HepG2 (cell line): ENCODE data around the gene ETS2. TPM values are rescaled to one million over a fixed set of nuclear protein-coding genes. Genes with fewer than 3 reads are reported as not detected.

Experiments
- AGO2 ChIP-seq: fragments of 200-400 bp; formaldehyde crosslinking; optimal IDR thresholded peaks from 2 replicates; pipeline ENCODE3; 2017; ENCODE audit warnings: mild to moderate bottlenecking, low read depth, low read length, moderate library complexity
- ASH2L ChIP-seq: fragments of 300-600, 200-600 bp; sonication (generic); IDR thresholded peaks from 2 replicates; pipeline ENCODE4 v1.7.0; 2017; ENCODE audit warnings: low read depth, mild to moderate bottlenecking, moderate library complexity, mixed read lengths, low read length; ENCODE audit not compliant: insufficient read length
- GABPB1 ChIP-seq: IDR thresholded peaks from 2 replicates; pipeline ENCODE4 v1.6.1; 2016; ENCODE audit warnings: mild to moderate bottlenecking, missing genetic modification reagents, moderate library complexity, missing compliant biosample characterization
- GMEB1 ChIP-seq: sonication (generic); formaldehyde crosslinking; IDR thresholded peaks from 2 replicates; pipeline ENCODE4 v1.5.1; 2020; ENCODE audit warnings: missing genetic modification reagents, mild to moderate bottlenecking, borderline replicate concordance
- MAFG ChIP-seq: sonication (generic); formaldehyde crosslinking; IDR thresholded peaks from 2 replicates; pipeline ENCODE4 v1.5.1; 2020; ENCODE audit warnings: mild to moderate bottlenecking, missing genetic modification reagents
- MED1 ChIP-seq: sonication (generic); formaldehyde crosslinking; IDR thresholded peaks from 2 replicates; pipeline ENCODE4 v1.4.0; 2020; ENCODE audit warnings: missing genetic modification reagents
- MXD1 ChIP-seq: sonication (generic); formaldehyde crosslinking; IDR thresholded peaks from 2 replicates; pipeline ENCODE4 v1.4.0; 2020; ENCODE audit warnings: mild to moderate bottlenecking, missing genetic modification reagents
- NFIB ChIP-seq: sonication (generic); formaldehyde crosslinking; IDR thresholded peaks from 2 replicates; pipeline ENCODE4 v1.9.0; 2021; ENCODE audit warnings: missing genetic modification reagents, mild to moderate bottlenecking, borderline replicate concordance
- PHF8 ChIP-seq: sonication (generic); formaldehyde crosslinking; IDR thresholded peaks from 2 replicates; pipeline ENCODE4 v1.5.0; 2020; ENCODE audit warnings: missing genetic modification reagents
- RBFOX2 ChIP-seq: fragments of 200-400 bp; formaldehyde crosslinking; IDR thresholded peaks from 2 replicates; pipeline ENCODE4 v1.6.1; 2017; ENCODE audit warnings: low read depth, mild to moderate bottlenecking, low read length
- REPIN1 ChIP-seq: sonication (generic); formaldehyde crosslinking; IDR thresholded peaks from 2 replicates; pipeline ENCODE4 v1.8.0; 2022; ENCODE audit warnings: missing genetic modification reagents, low read depth, mild to moderate bottlenecking, borderline replicate concordance
- SRSF4 ChIP-seq: fragments of 200-400 bp; formaldehyde crosslinking; IDR thresholded peaks from one replicate; pipeline ENCODE4 v1.6.1; 2018; ENCODE audit warnings: mild to moderate bottlenecking, low read depth, low read length, moderate library complexity; ENCODE audit not compliant: poor library complexity, severe bottlenecking
- WIZ ChIP-seq: sonication (generic); formaldehyde crosslinking; IDR thresholded peaks from 2 replicates; pipeline ENCODE4 v1.5.1; 2020; ENCODE audit warnings: mild to moderate bottlenecking, missing genetic modification reagents
- ZBTB7B ChIP-seq: sonication (generic); formaldehyde crosslinking; IDR thresholded peaks from 2 replicates; pipeline ENCODE4 v1.4.0; 2020; ENCODE audit warnings: missing genetic modification reagents
- ZFY ChIP-seq: sonication (generic); formaldehyde crosslinking; IDR thresholded peaks from 2 replicates; pipeline ENCODE4 v1.4.0; 2020; ENCODE audit warnings: missing genetic modification reagents
- ZNF790 ChIP-seq: sonication (generic); formaldehyde crosslinking; IDR thresholded peaks from 2 replicates; pipeline ENCODE4 v1.8.0; 2022; ENCODE audit warnings: missing genetic modification reagents, mild to moderate bottlenecking, borderline replicate concordance
- polyA plus RNA-seq, 8 experiments: library from polyadenylated mRNA; depleted of rRNA in 3 of 8; stranded (reverse) in 7 of 8; unstranded in 1 of 8; fragments of >200 nt; fragmentation: Illumina TruSeq in 4 of 8; extraction: Trizol in 4 of 8; gene quantifications; 2 replicates each; pipeline versions ENCODE4 v1.2.1 to v1.2.3, GENCODE V29; 2011 to 2016; ENCODE audit warnings: low read depth in 4 of 8, missing spikeins in 1 of 8, mixed read lengths in 1 of 8; ENCODE audit not compliant: insufficient read depth in 1 of 8
- total RNA-seq, 5 experiments: library from RNA; depleted of rRNA; stranded (reverse); fragments of >200 nt; fragmentation: Illumina TruSeq; extraction: Trizol; gene quantifications; 2 replicates each; pipeline ENCODE4 v1.2.3, GENCODE V29; 2016; ENCODE audit warnings: low read depth in 1 of 5
- TF ChIP-seq, protein P1 (sequence below): sonication (generic); formaldehyde crosslinking; IDR thresholded peaks from one replicate; pipeline ENCODE4 v1.5.1; 2020; ENCODE audit warnings: mild to moderate bottlenecking, missing genetic modification reagents; ENCODE audit errors: not compliant biosample characterization

The ETS2 gene
- total and polyA plus RNA-seq, 2 of the 13 experiments (the other 11 are each of a cell fraction or from before 2014, with no cell fraction given), result 24.6 to 64.4 TPM

- TF ChIP-seq, protein P1, sequence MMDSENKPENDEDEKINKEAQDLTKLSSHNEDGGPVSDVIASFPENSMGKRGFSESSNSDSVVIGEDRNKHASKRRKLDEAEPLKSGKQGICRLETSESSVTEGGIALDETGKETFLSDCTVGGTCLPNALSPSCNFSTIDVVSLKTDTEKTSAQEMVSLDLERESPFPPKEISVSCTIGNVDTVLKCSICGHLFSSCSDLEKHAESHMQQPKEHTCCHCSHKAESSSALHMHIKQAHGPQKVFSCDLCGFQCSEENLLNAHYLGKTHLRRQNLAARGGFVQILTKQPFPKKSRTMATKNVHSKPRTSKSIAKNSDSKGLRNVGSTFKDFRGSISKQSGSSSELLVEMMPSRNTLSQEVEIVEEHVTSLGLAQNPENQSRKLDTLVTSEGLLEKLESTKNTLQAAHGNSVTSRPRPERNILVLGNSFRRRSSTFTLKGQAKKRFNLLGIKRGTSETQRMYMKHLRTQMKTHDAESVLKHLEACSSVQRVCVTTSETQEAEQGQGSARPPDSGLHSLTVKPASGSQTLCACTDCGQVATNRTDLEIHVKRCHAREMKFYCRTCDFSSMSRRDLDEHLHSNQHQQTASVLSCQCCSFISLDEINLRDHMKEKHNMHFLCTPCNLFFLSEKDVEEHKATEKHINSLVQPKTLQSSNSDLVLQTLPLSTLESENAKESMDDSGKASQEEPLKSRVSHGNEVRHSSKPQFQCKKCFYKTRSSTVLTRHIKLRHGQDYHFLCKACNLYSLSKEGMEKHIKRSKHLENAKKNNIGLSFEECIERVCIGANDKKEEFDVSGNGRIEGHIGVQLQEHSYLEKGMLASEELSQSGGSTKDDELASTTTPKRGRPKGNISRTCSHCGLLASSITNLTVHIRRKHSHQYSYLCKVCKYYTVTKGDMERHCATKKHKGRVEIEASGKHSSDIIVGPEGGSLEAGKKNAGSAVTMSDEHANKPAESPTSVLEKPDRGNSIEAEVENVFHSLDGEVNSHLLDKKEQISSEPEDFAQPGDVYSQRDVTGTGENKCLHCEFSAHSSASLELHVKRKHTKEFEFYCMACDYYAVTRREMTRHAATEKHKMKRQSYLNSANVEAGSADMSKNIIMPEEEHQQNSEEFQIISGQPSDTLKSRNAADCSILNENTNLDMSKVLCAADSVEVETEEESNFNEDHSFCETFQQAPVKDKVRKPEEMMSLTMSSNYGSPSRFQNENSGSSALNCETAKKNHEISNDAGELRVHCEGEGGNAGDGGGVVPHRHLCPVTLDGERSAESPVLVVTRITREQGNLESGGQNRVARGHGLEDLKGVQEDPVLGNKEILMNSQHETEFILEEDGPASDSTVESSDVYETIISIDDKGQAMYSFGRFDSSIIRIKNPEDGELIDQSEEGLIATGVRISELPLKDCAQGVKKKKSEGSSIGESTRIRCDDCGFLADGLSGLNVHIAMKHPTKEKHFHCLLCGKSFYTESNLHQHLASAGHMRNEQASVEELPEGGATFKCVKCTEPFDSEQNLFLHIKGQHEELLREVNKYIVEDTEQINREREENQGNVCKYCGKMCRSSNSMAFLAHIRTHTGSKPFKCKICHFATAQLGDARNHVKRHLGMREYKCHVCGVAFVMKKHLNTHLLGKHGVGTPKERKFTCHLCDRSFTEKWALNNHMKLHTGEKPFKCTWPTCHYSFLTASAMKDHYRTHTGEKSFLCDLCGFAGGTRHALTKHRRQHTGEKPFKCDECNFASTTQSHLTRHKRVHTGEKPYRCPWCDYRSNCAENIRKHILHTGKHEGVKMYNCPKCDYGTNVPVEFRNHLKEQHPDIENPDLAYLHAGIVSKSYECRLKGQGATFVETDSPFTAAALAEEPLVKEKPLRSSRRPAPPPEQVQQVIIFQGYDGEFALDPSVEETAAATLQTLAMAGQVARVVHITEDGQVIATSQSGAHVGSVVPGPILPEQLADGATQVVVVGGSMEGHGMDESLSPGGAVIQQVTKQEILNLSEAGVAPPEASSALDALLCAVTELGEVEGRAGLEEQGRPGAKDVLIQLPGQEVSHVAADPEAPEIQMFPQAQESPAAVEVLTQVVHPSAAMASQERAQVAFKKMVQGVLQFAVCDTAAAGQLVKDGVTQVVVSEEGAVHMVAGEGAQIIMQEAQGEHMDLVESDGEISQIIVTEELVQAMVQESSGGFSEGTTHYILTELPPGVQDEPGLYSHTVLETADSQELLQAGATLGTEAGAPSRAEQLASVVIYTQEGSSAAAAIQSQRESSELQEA (CRISPR knock-in tag), result no peak
- 0 out of 2 replicates have a peak, but pooled peaks have one; percentile 49 for TF ChIP-seq WIZ (CRISPR knock-in tag)
- TF ChIP-seq ZNF790, result 0 out of 2 replicates have a peak, but pooled peaks have one; percentile 0
- TF ChIP-seq REPIN1, result 0 out of 2 replicates have a peak, but pooled peaks have one; percentile 3
- peak; percentile 49; the same call in 1 of the 2 replicates for TF ChIP-seq GABPB1 (CRISPR knock-in tag)
- TF ChIP-seq PHF8 (CRISPR knock-in tag), result peak; percentile 39; the same call in 1 of the 2 replicates
- TF ChIP-seq NFIB, result no peak
- 0 out of 2 replicates have a peak, but pooled peaks have one; percentile 32 for TF ChIP-seq MAFG (CRISPR knock-in tag)
- 0 out of 2 replicates have a peak, but pooled peaks have one; percentile 30 for TF ChIP-seq MED1 (CRISPR knock-in tag)
- 0 out of 2 replicates have a peak, but pooled peaks have one; percentile 16 for TF ChIP-seq ZBTB7B (CRISPR knock-in tag)
- 0 out of 2 replicates have a peak, but pooled peaks have one; percentile 19 for TF ChIP-seq GMEB1 (CRISPR knock-in tag)
- peak; percentile 97 for TF ChIP-seq AGO2
- TF ChIP-seq ASH2L, result peak; percentile 11
- peak; percentile 1; the same call in 1 of the 2 replicates for TF ChIP-seq ZFY (CRISPR knock-in tag)
- peak; percentile 89 for TF ChIP-seq RBFOX2
- TF ChIP-seq SRSF4, result peak; percentile 77
- peak; percentile 27 for TF ChIP-seq MXD1 (CRISPR knock-in tag)
Measured at GRCh38 chr21:38806153-38806941, 618 bp downstream of the ETS2 start (continued).
